HG03460 (cell line): ENCODE results near the gene IL4.
"Not testable (repeated sequence)": the region's sequence is repeated elsewhere in the genome, so short reads cannot be mapped to it uniquely, and the experiment has no call there.

Source experiments
- ATAC-seq: cut with Tn5 transposase; IDR thresholded peaks from one replicate; pipeline ENCODE4 v1.9.1; 2021; ENCODE audit not compliant: unreplicated experiment

Gene IL4

GRCh38 chr5:132689513-132689912, 15.7 kb downstream of the IL4 start:
- ATAC-seq: no peak

- no peak for ATAC-seq
These were observed 16.4 kb downstream of the IL4 start for GRCh38 chr5:132690156-132690555.

DNA sequence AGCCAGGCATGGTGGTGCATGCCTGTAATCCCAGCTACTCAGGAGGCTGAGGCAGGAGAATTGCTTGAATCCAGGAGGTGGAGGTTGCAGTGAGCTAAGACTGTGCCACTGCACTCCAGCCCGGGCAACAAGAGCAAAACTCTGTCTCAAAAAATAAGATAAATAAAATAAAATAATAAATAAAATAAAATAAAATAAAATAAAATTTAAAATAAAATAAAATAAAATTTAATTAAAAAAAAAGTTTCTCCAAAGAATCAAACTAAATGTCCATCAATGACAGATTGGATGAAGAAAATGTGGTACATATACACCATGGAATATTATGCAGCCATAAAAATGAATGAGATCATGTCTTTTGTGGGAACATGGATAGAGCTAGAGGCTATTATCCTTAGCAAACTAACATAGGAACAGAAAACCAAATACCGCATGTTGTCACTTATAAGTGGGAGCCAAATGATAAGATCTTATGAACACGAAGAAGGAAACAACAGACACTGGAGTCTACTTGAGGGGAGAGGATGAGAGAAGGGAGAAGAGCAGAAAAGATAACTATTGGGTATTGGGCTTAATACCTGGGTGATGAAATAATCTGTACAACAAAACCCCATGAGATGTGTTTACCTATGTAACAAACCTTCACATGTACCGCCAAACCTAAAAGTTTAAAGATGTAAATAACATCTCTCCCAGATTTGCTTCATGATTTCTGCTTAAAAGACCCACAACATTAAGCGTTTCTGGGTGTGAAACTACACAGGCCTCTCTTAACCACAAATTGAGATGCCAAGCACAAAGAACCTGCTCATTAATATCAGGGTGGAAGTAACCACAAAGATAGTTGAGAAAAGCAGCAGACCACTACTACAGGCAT, 18.2 kb downstream of the IL4 start:
- ATAC-seq: not testable (repeated sequence)

DNA sequence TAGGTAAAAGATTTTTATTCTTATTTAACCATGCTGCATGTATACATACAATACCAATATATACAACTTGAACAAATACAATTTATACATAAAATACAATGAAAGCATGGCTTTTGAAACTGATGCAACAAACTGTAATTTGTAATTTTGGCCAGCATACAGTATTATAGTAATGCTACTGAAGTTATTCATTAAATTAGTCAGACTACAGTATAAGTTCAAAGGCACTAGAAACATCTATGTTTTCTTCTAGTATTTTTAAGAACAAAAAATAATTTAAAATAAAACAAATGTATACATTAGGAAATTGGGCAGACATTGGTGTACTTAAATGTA, 18.8 kb downstream of the IL4 start:
- ATAC-seq: no peak

- no peak for ATAC-seq
These were observed 22.2 kb downstream of the IL4 start for GRCh38 chr5:132695956-132696355.

DNA sequence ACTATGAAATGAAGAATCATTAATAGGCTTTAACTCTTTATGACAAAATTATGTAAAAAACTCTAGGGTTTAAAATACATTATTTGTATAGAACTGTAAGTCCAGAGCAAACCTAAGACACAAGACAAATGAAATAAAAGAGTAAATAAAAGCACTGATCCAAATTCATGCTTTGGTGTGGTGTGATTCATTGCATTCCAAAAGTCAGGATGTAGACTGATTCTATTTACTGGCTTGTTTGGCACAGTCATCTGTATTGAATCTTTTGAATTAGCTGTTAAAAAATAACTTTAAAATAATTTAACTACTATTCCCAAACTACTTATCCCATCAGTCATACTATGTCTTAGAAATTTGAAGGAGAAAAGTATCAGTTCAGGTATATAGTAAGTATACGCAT, 31.1 kb downstream of the IL4 start:
- ATAC-seq: no peak

DNA sequence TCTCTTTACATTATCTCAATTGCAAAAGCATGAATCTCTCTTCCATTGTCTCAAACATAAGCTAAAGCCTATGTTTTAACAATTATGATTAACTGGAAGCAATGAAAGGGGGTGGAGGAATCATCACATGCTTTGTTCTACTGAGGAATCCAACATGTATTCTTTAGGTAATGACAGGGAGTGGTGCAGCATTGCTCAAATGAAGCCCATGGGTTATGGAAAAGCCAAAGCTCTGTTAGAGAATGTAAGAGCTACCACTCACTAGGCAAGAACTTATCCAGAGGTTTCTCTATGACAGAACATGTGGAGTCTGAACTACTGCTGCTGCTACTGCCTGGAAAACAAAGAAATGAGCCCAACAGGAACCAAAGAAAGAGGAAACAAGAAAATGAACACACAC, 34.9 kb downstream of the IL4 start:
- ATAC-seq: no peak

- ATAC-seq: no peak
These were observed 40.9 kb downstream of the IL4 start for GRCh38 chr5:132714456-132715307.

GRCh38 chr5:132718544-132719312, 44.9 kb downstream of the IL4 start:
- no peak for ATAC-seq

DNA sequence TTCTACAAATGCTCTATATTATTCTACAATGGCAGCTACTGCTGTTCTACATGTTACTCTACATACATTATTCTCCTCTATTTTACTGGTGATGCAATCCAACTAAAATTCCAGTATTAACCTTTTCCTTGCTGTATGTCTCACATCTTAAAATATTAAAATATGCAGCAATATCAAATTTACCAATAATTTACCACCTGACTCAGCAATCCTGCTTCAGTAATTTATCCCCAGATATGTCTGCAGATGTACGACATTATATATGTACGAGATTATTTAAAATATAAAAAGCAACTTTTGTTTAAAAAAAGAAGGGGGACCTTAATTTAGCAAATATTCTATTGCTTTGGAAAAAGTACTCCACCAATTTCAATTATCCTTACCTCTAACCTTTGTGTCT, 52.0 kb downstream of the IL4 start:
- ATAC-seq: no peak

DNA sequence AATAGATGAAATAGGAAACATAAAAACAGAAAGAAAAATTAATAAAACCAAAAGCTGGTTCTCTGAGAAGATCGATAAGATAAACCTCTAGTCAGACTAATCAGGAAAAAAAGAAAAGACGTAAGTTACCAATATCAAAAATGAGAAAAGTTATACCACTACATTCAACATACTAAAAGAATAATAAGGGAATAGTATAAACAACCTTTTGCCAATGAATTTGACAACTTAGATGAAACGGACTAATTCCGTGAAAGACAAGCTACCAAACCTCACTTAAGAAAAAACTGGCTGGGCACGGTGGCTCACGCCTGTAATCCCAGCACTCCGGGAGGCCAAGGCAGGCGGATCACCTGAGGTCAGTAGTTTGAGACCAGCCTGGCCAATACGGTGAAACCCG, 56.1 kb downstream of the IL4 start:
- ATAC-seq: no peak
